IgD-negative memory B cell (primary cell): ENCODE results near the gene ZNF687. TPM values are rescaled to one million over a fixed set of nuclear protein-coding genes. Genes with fewer than 3 reads are reported as not detected.

Experiments used
- H3K27ac Mint-ChIP-seq, 3 donors: one replicate each; pipeline ENCODE4 v1.8.0; 2020 to 2022; ENCODE audit warnings: mild to moderate bottlenecking in 3 of 3, mixed read lengths in 3 of 3, moderate library complexity in 1 of 3
- H3K27me3 Mint-ChIP-seq: one replicate; pipeline ENCODE4 v1.8.0; 2021; ENCODE audit warnings: mixed read lengths
- H3K36me3 Mint-ChIP-seq: one replicate; pipeline ENCODE4 v1.8.0; 2020; ENCODE audit warnings: mild to moderate bottlenecking, mixed read lengths
- H3K4me1 Mint-ChIP-seq, 3 donors: one replicate each; pipeline ENCODE4 v1.8.0; 2020 to 2022; ENCODE audit warnings: mixed read lengths in 3 of 3, mild to moderate bottlenecking in 1 of 3
- H3K4me3 Mint-ChIP-seq, 4 donors: one replicate each; pipeline ENCODE4 v1.8.0; 2020 to 2022; ENCODE audit warnings: mild to moderate bottlenecking in 4 of 4, mixed read lengths in 4 of 4, moderate library complexity in 3 of 4
- H3K9me3 Mint-ChIP-seq, 3 donors: one replicate each; pipeline ENCODE4 v1.8.0; 2020 to 2021; ENCODE audit warnings: mixed read lengths in 3 of 3, mild to moderate bottlenecking in 1 of 3
- polyA plus RNA-seq: library from polyadenylated mRNA; unstranded; fragments of 300-500 nt; fragmentation: Illumina TruSeq; gene quantifications from one replicate; pipeline ENCODE4 v1.2.3, GENCODE V29; 2021

ZNF687 gene
- polyA plus RNA-seq, 1 donor from 2014 or later = 3.0 TPM

GRCh38 chr1:151318975-151319374 is 36.9 kb downstream of the ZNF687 start:
- no peaks in the 10 kb centered on the region for H3K27me3 Mint-ChIP-seq
- H3K27ac Mint-ChIP-seq = no peak overlapping the region
- peaks cover 13 to 23% (median 22%) of the 10 kb centered on the region in 3 donors for H3K4me1 Mint-ChIP-seq
- H3K9me3 Mint-ChIP-seq = no peaks in the 10 kb centered on the region
- peaks cover 3% of the 10 kb centered on the region for H3K36me3 Mint-ChIP-seq
- no peak overlapping the region for H3K4me3 Mint-ChIP-seq

- Mint-ChIP-seq H3K27ac (peak overlapping the region in 2 of 3 donors; percentile 16 to 70), H3K9me3 (no peaks in the 10 kb centered on the region), H3K36me3 (no peaks in the 10 kb centered on the region), H3K4me1 (peaks cover 30 to 43% (median 38%) of the 10 kb centered on the region in 3 donors), H3K4me3 (peak overlapping the region in 1 of 4 donors; percentile 86), H3K27me3 (no peaks in the 10 kb centered on the region)
Observed at GRCh38 chr1:151324390-151324930, 42.4 kb downstream of the ZNF687 start.

GRCh38 chr1:151325231-151325630 is 43.1 kb downstream of the ZNF687 start:
- peak overlapping the region in 2 of 3 donors; percentile 16 to 70 for H3K27ac Mint-ChIP-seq
- peaks cover 30 to 43% (median 38%) of the 10 kb centered on the region in 3 donors for H3K4me1 Mint-ChIP-seq

GRCh38 chr1:151325646-151326429 is 43.7 kb downstream of the ZNF687 start:
- Mint-ChIP-seq H3K36me3 (no peaks in the 10 kb centered on the region), H3K4me3 (peak overlapping the region; percentile 86 to 99 (median 94)), H3K27me3 (no peaks in the 10 kb centered on the region), H3K4me1 (peaks cover 26 to 38% (median 33%) of the 10 kb centered on the region in 3 donors), H3K27ac (peak overlapping the region; percentile 70 to 95 (median 95)), H3K9me3 (no peaks in the 10 kb centered on the region)

More at GRCh38 chr1:151325231-151325630, 43.1 kb downstream of the ZNF687 start:
- Mint-ChIP-seq H3K36me3 (no peaks in the 10 kb centered on the region), H3K9me3 (no peaks in the 10 kb centered on the region), H3K4me3 (peak overlapping the region; percentile 23 to 93 (median 85)), H3K27me3 (no peaks in the 10 kb centered on the region)

- H3K4me1 Mint-ChIP-seq = peaks cover 24 to 37% (median 32%) of the 10 kb centered on the region in 3 donors
- peak overlapping the region; percentile 86 to 99 (median 94) for H3K4me3 Mint-ChIP-seq
- H3K36me3 Mint-ChIP-seq = no peaks in the 10 kb centered on the region
- peak overlapping the region; percentile 70 to 95 (median 95) for H3K27ac Mint-ChIP-seq
- no peaks in the 10 kb centered on the region for H3K9me3 Mint-ChIP-seq
- H3K27me3 Mint-ChIP-seq = no peaks in the 10 kb centered on the region
Observed at GRCh38 chr1:151326619-151327222, 44.6 kb downstream of the ZNF687 start.

- Mint-ChIP-seq H3K27me3 (no peaks in the 10 kb centered on the region), H3K4me3 (peak within 1 kb of the TSS; percentile 86 to 99 (median 94)), H3K9me3 (no peaks in the 10 kb centered on the region), H3K27ac (peak within 1 kb of the TSS; percentile 70 to 99 (median 95)), H3K36me3 (no peaks in the 10 kb centered on the region), H3K4me1 (peaks cover 26 to 32% (median 27%) of the 10 kb centered on the region in 3 donors)
Observed at GRCh38 chr1:151327223-151327902, 45.3 kb downstream of the ZNF687 start, which contains the start of gene PI4KB. Gene PI4KB (minus strand): TSS chr1:151327416. CDS start chr1:151316481, 10,935 bp downstream.

- H3K27ac Mint-ChIP-seq = peak overlapping the region; percentile 70 to 99 (median 95)
- no peaks in the 10 kb centered on the region for H3K36me3 Mint-ChIP-seq
- H3K27me3 Mint-ChIP-seq = no peaks in the 10 kb centered on the region
- peaks cover 23 to 32% (median 23%) of the 10 kb centered on the region in 3 donors for H3K4me1 Mint-ChIP-seq
- peak overlapping the region; percentile 86 to 99 (median 94) for H3K4me3 Mint-ChIP-seq
- H3K9me3 Mint-ChIP-seq = no peaks in the 10 kb centered on the region
Observed at GRCh38 chr1:151327903-151328674, 46.0 kb downstream of the ZNF687 start.

GRCh38 chr1:151334822-151335221 is 52.7 kb downstream of the ZNF687 start:
- no peaks in the 10 kb centered on the region for H3K36me3 Mint-ChIP-seq
- no peak overlapping the region for H3K27ac Mint-ChIP-seq
- H3K4me3 Mint-ChIP-seq = no peak overlapping the region
- H3K4me1 Mint-ChIP-seq = peaks cover 0 to 3% (median 3%) of the 10 kb centered on the region in 3 donors
- H3K9me3 Mint-ChIP-seq = no peaks in the 10 kb centered on the region
- H3K27me3 Mint-ChIP-seq = no peaks in the 10 kb centered on the region

- H3K4me3 Mint-ChIP-seq = no peak overlapping the region
- peaks cover 6 to 11% (median 10%) of the 10 kb centered on the region in 3 donors for H3K4me1 Mint-ChIP-seq
- no peaks in the 10 kb centered on the region for H3K27me3 Mint-ChIP-seq
- H3K36me3 Mint-ChIP-seq = no peaks in the 10 kb centered on the region
- H3K27ac Mint-ChIP-seq = peak overlapping the region in 2 of 3 donors; percentile 21 to 53
- H3K9me3 Mint-ChIP-seq = no peaks in the 10 kb centered on the region
Observed at GRCh38 chr1:151336556-151336955, 54.5 kb downstream of the ZNF687 start.

- Mint-ChIP-seq H3K9me3 (no peaks in the 10 kb centered on the region), H3K27ac (peak overlapping the region; percentile 70 to 87 (median 78)), H3K4me3 (peak overlapping the region in 1 of 4 donors; percentile 71), H3K27me3 (no peaks in the 10 kb centered on the region), H3K4me1 (peaks cover 10 to 27% (median 17%) of the 10 kb centered on the region in 3 donors), H3K36me3 (peaks cover 3% of the 10 kb centered on the region)
Observed at GRCh38 chr1:151340870-151341754, 59.0 kb downstream of the ZNF687 start.
